Parathyroid adenoma (tissue), 2 donors: ENCODE results near the gene ITGAL.

ENCODE experiments used
- H2AFZ ChIP-seq: fragments of 300-600 bp; sonication (generic); one replicate; pipeline ENCODE4 v1.7.0; 2017; ENCODE audit warnings: antibody characterized with exemption, mild to moderate bottlenecking
- H3K27ac ChIP-seq: fragments of 300-600 bp; sonication (generic); one replicate; pipeline ENCODE4 v1.7.0; 2017
- H3K27me3 ChIP-seq: fragments of 300-600 bp; sonication (generic); one replicate; pipeline ENCODE4 v1.7.0; 2017; ENCODE audit warnings: low read length; ENCODE audit not compliant: control insufficient read depth, insufficient read depth
- H3K36me3 ChIP-seq: fragments of 300-600 bp; sonication (generic); one replicate; pipeline ENCODE4 v1.7.0; 2017; ENCODE audit warnings: low read length; ENCODE audit not compliant: control insufficient read depth, insufficient read depth
- H3K4me1 ChIP-seq: fragments of 300-600 bp; sonication (generic); one replicate; pipeline ENCODE4 v1.7.0; 2017; ENCODE audit warnings: control low read depth
- H3K4me2 ChIP-seq: fragments of 300-600 bp; sonication (generic); one replicate; pipeline ENCODE4 v1.7.0; 2017; ENCODE audit warnings: low read length
- H3K4me3 ChIP-seq: fragments of 300-600 bp; sonication (generic); one replicate; pipeline ENCODE4 v1.7.0; 2017; ENCODE audit warnings: low read depth, low read length
- H3K79me2 ChIP-seq: fragments of 300-600 bp; sonication (generic); one replicate; pipeline ENCODE4 v1.7.0; 2017; ENCODE audit warnings: control low read depth
- H3K9ac ChIP-seq: fragments of 300-600 bp; sonication (generic); one replicate; pipeline ENCODE4 v1.7.0; 2017; ENCODE audit warnings: mild to moderate bottlenecking
- H3K9me3 ChIP-seq: fragments of 300-600 bp; sonication (generic); one replicate; pipeline ENCODE4 v1.7.0; 2017; ENCODE audit warnings: low read length; ENCODE audit not compliant: control insufficient read depth
- CTCF ChIP-seq: fragments of 300-600 bp; sonication (generic); IDR thresholded peaks from one replicate; pipeline ENCODE4 v1.7.0; 2017; ENCODE audit warnings: antibody characterized with exemption, mild to moderate bottlenecking
- donor health status: primary hyperparathyroidism.

Gene ITGAL

DNA sequence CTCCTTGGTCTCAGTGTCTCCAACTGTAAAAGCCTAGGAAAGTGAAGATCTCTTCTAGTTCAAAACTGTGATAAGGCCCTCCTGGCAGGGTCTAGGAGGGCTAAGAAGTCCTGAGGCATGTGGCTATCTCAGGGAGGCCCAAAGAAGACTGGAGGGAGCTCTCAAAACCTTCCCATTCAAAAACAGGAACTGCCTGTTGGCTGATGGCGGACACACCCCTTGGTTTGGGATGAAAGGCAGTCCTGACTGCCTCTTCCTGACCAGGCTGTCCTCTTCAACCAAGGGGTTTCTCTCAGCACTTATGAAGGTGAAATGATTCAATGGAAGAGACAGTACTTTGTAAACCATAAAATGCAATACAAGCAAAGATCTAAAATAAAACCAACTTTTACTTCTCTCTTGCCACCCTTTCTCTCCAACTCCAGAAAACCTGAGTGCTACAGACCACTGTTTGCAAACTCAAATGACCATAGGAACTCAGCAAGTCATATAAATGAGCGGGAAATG, 80.9 kb downstream of the ITGAL start:
- peaks cover 3% of the 10 kb centered on the region for H3K4me1 ChIP-seq
- H3K9ac ChIP-seq = no peak overlapping the region
- no peak overlapping the region for H3K4me3 ChIP-seq
- H3K9me3 ChIP-seq = no peaks in the 10 kb centered on the region
- no peak overlapping the region for H3K4me2 ChIP-seq
- no peaks in the 10 kb centered on the region for H3K27me3 ChIP-seq
- H2AFZ ChIP-seq = no peak overlapping the region
- peaks cover 8% of the 10 kb centered on the region for H3K79me2 ChIP-seq
- H3K27ac ChIP-seq = no peak overlapping the region
- no peaks in the 10 kb centered on the region for H3K36me3 ChIP-seq
- TF ChIP-seq CTCF = no peak

DNA sequence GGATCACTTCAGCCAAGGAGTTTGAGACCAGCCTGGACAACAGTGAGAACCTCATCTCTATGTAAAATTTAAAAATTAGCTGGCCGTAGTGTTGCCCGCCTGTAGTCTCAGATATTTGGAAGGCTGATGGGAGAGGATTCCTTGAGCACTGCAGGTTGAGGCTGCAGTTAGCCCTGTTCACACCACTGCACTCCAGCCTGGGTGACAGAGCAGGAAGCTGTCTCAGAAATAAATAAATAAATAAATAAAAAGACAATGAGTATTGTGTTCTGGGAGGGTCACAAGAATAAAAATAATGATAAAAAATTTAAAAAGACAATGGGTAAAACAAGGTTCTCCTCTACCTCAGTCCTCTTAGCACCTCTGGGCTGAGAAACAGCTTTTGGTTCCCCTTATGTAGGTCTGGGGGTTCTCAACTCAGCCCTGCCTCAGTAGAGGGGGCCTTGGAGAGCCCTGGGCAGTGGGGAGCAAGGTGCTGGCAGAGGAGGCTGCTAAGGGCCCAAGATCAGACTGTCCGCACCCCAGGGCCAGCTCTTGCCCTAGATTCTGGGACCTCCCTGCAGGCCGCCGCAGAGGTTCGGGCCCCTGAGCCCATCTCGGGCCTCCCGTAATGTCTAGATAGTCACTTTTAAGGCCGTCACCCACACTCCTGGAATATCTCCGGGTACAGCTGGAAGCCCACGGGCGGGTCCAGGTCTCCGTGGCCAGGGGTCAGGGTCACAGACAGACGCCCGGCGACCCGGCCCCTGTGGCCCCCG, 82.2 kb downstream of the ITGAL start:
- Histone ChIP-seq H3K4me3 (no peak overlapping the region), H3K36me3 (no peaks in the 10 kb centered on the region), H3K27me3 (no peaks in the 10 kb centered on the region), H2AFZ (no peak overlapping the region), H3K4me2 (no peak overlapping the region), H3K27ac (no peak overlapping the region), H3K4me1 (peaks cover 3% of the 10 kb centered on the region), H3K79me2 (peaks cover 8% of the 10 kb centered on the region), H3K9me3 (no peaks in the 10 kb centered on the region), H3K9ac (no peak overlapping the region)
- no peak for TF ChIP-seq CTCF

DNA sequence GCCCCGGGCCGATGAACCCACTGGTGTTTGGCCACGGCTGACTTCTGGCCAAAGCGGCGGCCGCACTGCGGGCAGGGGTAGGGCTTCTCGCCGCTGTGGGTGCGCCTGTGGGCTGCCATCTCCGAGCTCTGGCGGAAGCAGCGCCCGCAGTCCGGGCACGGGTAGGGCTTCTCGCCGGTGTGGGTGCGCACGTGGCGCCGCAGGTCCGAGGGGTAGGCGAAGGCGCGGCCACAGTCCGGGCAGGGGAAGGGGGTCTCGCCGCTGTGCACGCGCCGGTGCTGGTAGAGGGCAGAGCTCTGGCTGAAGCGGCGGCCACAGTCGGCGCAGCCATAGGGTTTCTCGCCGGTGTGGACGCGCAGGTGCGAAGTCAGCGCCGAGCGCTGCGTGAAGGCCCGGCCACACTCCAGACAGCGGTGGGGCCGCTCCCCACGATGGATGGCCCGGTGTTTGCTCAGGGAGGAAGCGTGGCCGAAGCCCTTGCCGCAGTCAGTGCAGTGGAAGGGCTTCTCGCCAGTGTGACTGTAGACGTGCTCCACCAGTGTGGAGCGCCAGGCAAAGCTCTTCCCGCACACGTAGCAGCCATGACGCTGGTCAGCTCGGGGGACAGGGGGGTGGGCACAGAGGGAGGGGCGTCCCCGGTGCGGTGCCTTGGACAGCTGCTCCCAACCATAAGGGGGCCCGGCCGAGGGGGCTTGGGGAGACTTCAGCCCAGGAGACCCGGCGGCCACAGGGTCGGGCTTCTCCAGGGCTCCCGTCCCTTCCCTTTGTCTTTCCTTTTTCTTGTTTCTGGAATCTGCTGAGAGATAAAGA, 83.0 kb downstream of the ITGAL start:
- TF ChIP-seq CTCF = no peak
- no peaks in the 10 kb centered on the region for H3K27me3 ChIP-seq
- no peaks in the 10 kb centered on the region for H3K36me3 ChIP-seq
- no peak overlapping the region for H3K9ac ChIP-seq
- no peak overlapping the region for H3K4me3 ChIP-seq
- no peak overlapping the region for H3K27ac ChIP-seq
- H3K79me2 ChIP-seq = peaks cover 8% of the 10 kb centered on the region
- H3K4me1 ChIP-seq = peaks cover 3% of the 10 kb centered on the region
- H3K9me3 ChIP-seq = no peaks in the 10 kb centered on the region
- H3K4me2 ChIP-seq = no peak overlapping the region
- H2AFZ ChIP-seq = no peak overlapping the region

GRCh38 chr16:30556125-30556473, 83.6 kb downstream of the ITGAL start:
- H3K4me1 ChIP-seq = peaks cover 3% of the 10 kb centered on the region
- no peak overlapping the region for H3K9ac ChIP-seq

More at GRCh38 chr16:30556125-30556473, 83.6 kb downstream of the ITGAL start:
- Histone ChIP-seq H3K9me3 (no peaks in the 10 kb centered on the region), H3K27me3 (no peaks in the 10 kb centered on the region), H3K4me3 (no peak overlapping the region), H2AFZ (no peak overlapping the region), H3K36me3 (no peaks in the 10 kb centered on the region), H3K79me2 (peaks cover 8% of the 10 kb centered on the region), H3K4me2 (no peak overlapping the region), H3K27ac (no peak overlapping the region)
- TF ChIP-seq CTCF = no peak
